Liver (tissue), 3 donors: ENCODE results near the gene ADM2.

ENCODE experiments used
- ATF3 ChIP-seq: IDR thresholded peaks from 2 replicates; pipeline ENCODE4 v1.6.1; 2016; ENCODE audit warnings: antibody characterized with exemption
- GABPA ChIP-seq, 2 donors: IDR thresholded peaks in 1 of 2; conservative IDR thresholded peaks in 1 of 2; 2 replicates each; pipeline ENCODE4 v1.6.1; 2016; ENCODE audit warnings: antibody characterized with exemption in 2 of 2, mild to moderate bottlenecking in 1 of 2, moderate library complexity in 1 of 2
- HNF4A ChIP-seq, 2 donors: conservative IDR thresholded peaks; 2 replicates each; pipeline ENCODE4 v1.6.1; 2016; ENCODE audit warnings: antibody characterized with exemption in 2 of 2, mild to moderate bottlenecking in 2 of 2
- NR2F2 ChIP-seq: IDR thresholded peaks from 2 replicates; pipeline ENCODE4 v1.6.1; 2016; ENCODE audit warnings: antibody characterized with exemption
- RAD21 ChIP-seq, 2 donors: IDR thresholded peaks; 2 replicates each; pipeline ENCODE4 v1.6.1; 2016; ENCODE audit warnings: antibody characterized with exemption in 2 of 2, mild to moderate bottlenecking in 2 of 2
- TAF1 ChIP-seq: conservative IDR thresholded peaks from 2 replicates; pipeline ENCODE4 v1.6.1; 2016; ENCODE audit warnings: antibody characterized with exemption, mild to moderate bottlenecking
- TF ChIP-seq, protein P1 (sequence below): fragments of 150-350 bp; IDR thresholded peaks from 2 replicates; pipeline ENCODE4 v1.5.1; 2017; ENCODE audit warnings: improper control_type of control experiment, low read depth, low read length; ENCODE audit not compliant: missing input control
- TF ChIP-seq, protein P2 (sequence below): IDR thresholded peaks from 2 replicates; pipeline ENCODE4 v1.6.1; 2016; ENCODE audit warnings: antibody characterized with exemption, mild to moderate bottlenecking
- TF ChIP-seq, protein P3 (sequence below): IDR thresholded peaks from 2 replicates; pipeline ENCODE4 v1.6.1; 2016; ENCODE audit warnings: antibody characterized with exemption
- donor health status: healthy.
- donor health status: healthy.

GRCh38 chr22:50487290-50488005 is 6.1 kb downstream of the ADM2 start:
- no peak for TF ChIP-seq HNF4A (conservative IDR thresholded peaks at IDR 0.05)
- TF ChIP-seq, protein P1, sequence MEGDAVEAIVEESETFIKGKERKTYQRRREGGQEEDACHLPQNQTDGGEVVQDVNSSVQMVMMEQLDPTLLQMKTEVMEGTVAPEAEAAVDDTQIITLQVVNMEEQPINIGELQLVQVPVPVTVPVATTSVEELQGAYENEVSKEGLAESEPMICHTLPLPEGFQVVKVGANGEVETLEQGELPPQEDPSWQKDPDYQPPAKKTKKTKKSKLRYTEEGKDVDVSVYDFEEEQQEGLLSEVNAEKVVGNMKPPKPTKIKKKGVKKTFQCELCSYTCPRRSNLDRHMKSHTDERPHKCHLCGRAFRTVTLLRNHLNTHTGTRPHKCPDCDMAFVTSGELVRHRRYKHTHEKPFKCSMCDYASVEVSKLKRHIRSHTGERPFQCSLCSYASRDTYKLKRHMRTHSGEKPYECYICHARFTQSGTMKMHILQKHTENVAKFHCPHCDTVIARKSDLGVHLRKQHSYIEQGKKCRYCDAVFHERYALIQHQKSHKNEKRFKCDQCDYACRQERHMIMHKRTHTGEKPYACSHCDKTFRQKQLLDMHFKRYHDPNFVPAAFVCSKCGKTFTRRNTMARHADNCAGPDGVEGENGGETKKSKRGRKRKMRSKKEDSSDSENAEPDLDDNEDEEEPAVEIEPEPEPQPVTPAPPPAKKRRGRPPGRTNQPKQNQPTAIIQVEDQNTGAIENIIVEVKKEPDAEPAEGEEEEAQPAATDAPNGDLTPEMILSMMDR: no peak
- TF ChIP-seq GABPA (IDR thresholded peaks at IDR 0.05 in 1 of 2, conservative IDR thresholded peaks at IDR 0.05 in 1 of 2): no peak
- no peak for TF ChIP-seq TAF1
- TF ChIP-seq, protein P2, sequence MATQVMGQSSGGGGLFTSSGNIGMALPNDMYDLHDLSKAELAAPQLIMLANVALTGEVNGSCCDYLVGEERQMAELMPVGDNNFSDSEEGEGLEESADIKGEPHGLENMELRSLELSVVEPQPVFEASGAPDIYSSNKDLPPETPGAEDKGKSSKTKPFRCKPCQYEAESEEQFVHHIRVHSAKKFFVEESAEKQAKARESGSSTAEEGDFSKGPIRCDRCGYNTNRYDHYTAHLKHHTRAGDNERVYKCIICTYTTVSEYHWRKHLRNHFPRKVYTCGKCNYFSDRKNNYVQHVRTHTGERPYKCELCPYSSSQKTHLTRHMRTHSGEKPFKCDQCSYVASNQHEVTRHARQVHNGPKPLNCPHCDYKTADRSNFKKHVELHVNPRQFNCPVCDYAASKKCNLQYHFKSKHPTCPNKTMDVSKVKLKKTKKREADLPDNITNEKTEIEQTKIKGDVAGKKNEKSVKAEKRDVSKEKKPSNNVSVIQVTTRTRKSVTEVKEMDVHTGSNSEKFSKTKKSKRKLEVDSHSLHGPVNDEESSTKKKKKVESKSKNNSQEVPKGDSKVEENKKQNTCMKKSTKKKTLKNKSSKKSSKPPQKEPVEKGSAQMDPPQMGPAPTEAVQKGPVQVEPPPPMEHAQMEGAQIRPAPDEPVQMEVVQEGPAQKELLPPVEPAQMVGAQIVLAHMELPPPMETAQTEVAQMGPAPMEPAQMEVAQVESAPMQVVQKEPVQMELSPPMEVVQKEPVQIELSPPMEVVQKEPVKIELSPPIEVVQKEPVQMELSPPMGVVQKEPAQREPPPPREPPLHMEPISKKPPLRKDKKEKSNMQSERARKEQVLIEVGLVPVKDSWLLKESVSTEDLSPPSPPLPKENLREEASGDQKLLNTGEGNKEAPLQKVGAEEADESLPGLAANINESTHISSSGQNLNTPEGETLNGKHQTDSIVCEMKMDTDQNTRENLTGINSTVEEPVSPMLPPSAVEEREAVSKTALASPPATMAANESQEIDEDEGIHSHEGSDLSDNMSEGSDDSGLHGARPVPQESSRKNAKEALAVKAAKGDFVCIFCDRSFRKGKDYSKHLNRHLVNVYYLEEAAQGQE: no peak
- no peak for TF ChIP-seq RAD21 (IDR thresholded peaks at IDR 0.05)
- TF ChIP-seq, protein P3, sequence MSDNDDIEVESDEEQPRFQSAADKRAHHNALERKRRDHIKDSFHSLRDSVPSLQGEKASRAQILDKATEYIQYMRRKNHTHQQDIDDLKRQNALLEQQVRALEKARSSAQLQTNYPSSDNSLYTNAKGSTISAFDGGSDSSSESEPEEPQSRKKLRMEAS: no peak
- no peak for TF ChIP-seq ATF3
- no peak for TF ChIP-seq NR2F2
